HG03066 (cell line): Measurements from ENCODE around the gene SERINC1.
"Not testable (repeated sequence)": the region's sequence is repeated elsewhere in the genome, so short reads cannot be mapped to it uniquely, and the experiment has no call there.

Experiments used
- ATAC-seq: cut with Tn5 transposase; IDR thresholded peaks from one replicate; pipeline ENCODE4 v1.9.1; 2021; ENCODE audit warnings: low read depth; ENCODE audit not compliant: unreplicated experiment

Gene SERINC1

GRCh38 chr6:122471107-122472021, at the start of gene SERINC1:
Gene SERINC1, minus strand, starts transcription at chr6:122471807. Its CDS starts 70 bp downstream, at chr6:122471737.
- ATAC-seq, result peak; percentile 99

DNA sequence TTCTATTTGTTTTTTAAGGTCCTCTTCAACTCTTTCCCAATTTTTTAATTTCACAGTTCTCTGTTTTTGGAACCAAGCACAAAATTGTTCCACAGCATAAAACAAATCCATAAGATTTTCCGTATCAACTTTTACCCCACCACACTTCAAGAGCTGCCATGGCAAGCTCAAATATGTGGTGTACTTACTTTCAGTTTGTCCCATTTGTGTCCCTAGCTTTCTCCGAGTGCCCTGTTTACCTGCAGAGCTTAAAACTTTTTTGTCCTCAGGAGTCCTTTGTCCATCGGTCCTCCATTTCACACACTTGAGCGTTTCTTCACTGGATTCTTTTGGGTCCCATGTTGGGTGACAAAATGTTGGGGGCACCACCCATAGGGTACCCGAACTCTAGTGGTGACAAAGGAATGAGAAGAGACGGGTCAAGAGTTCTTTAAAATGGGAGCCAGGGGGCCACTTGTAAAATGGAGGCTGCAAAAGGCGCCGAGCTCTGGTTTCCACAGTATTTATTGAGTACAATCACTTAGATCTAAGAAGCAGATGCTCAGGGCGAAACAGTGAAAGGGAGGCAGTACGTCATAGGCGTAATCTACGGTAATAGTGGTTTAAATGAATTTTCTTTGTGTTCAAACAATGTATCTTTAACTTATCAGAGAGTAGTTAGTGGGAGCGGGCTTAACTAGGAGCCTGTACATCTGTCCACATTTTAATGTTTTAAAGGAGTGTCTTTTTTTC, 39.8 kb upstream of the SERINC1 start:
- ATAC-seq, result no peak

GRCh38 chr6:122505170-122505569, 33.6 kb upstream of the SERINC1 start:
- not testable (repeated sequence) for ATAC-seq

DNA sequence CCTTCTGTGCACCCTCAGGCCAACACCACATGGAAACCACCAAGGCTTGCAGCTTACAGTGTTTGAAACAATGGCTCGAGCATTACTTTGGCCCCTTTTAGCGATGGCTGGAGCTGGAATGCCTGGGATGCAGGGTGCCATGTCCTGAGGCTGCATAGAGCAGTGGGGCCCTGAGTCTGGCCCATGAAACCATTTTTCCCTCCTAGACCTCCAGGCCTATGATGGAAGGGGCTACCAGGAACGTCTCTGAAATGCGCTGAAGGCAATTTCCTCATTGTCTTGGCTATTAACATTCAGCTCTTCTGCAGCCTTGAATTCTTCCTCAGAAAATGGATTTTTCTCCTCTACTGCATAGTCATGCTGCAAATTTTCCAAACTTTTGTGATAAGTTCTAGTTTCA, 29.9 kb upstream of the SERINC1 start:
- no peak for ATAC-seq

- ATAC-seq, result peak; percentile 39
These were observed 24.0 kb upstream of the SERINC1 start for GRCh38 chr6:122495612-122496011.

DNA sequence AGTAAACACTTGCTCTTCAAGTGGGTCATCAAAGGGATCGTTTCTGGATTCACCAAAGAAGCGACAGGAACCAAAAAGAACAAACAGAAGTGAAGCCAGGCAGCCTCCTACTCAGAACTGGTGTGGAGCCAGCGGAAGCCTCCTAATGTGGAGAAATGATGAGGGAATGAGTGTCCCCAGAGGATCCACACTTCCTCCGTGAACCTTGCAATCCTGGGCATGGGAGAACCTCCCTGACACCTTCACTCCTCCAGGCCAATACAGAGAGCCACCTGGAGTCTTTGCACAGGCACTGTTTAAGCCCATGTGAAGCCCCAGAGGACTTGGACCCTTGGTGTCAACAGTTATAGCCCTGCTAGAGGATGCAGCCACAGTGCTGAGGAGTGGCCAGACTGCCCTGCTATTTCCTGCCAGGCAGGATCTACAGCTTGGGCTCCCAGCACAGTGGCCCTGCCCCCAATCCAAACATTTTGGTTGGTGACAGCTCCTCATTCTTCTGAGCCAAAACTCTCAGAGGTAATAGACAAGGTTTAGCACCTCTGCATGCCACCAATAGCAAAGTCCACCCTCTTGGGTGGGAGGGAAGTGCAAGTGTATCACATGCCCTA, 23.2 kb upstream of the SERINC1 start:
- ATAC-seq, result no peak

DNA sequence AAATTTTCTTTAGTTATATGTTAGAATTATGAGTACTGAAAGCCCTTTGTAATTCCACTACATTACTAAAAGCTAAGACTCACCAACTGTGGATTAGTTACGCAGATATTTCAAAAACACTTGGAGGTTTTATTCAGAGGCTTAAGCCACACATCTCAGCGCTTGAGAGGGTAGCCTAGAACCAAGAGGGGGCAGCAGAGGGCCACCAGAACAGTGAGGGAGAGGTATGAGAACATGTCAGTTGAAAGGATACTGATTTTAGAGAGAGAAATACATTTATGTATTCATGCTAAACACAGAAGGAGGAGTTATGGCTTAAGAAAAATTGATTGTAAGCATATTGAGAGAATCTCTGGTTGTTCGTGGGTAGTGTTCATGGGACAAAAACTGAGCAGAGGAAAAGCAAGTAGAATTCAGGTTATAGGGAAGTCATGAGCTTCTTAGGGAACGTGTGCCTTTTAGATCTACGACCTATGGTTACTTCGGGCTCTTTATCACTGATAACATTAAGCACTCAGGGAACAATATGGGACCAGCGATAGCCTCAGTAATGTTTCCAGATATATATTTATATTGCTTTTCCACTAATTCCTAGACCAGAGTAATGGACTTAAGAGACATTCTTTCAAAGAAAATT, 20.4 kb upstream of the SERINC1 start:
- peak; percentile 98 for ATAC-seq

GRCh38 chr6:122490607-122491006, 19.0 kb upstream of the SERINC1 start:
- no peak for ATAC-seq

- peak; percentile 84 for ATAC-seq
These were observed 13.2 kb upstream of the SERINC1 start for GRCh38 chr6:122484760-122485159.

DNA sequence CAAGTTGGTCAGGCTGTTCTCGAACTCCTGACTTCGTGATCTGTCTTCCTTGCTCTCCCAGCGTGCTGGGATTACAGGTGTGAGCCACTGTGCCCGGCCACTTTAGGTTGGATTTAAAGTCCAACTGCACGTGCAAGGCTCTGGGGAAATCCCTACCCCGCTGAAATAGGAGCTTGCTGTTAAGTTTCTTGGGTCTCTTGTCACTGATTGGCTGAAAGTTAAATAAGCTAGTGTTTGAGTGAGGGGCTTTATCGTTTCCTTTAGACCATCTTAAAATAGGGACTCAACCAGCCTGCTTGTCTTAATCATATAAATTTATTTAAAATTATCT, 11.1 kb upstream of the SERINC1 start:
- no peak for ATAC-seq

GRCh38 chr6:122476131-122476530, 4.5 kb upstream of the SERINC1 start:
- ATAC-seq, result no peak

DNA sequence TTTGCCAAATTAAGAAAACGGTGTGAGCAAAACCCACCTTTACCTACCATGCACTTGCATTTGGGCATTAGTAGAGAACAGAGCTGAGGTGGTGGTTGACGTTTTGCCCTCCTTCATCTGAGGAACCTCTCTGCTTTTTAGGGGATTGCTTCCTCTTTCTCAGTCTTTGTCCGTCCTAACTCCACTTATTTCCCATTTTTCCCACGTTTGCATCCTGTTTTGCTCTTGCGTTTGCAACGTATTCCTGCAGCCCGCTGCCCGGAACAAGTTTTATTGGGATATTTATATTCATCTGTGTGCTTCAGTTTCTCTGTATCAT, 374 bp upstream of the SERINC1 start:
- peak; percentile 55 for ATAC-seq

GRCh38 chr6:122461885-122462284, 9.7 kb downstream of the SERINC1 start:
- no peak for ATAC-seq

DNA sequence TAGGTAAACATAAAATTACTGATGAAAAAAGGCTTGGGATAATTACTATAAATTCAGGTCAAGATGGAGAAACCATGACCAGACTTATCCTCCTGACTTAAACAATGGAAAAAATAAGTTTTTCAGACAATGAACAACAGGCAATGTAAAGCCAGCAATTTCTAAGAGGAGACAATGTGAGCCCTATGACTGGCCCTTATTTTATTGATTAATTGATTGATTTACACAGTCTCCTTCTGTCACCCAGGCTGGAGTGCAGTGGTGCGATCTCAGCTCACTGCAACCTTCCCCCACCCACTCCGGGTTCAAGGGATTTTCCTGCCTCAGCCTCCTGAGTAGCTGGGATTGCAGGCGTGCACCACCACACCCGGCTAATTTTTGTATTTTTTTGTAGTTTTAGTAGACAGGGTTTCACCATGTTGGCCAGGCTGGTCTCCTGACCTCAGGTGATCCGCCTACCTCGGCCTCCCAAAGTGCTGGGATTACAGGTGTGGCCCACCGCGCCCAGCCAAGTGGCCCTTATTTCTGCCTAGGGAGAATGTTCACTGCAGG, 11.7 kb downstream of the SERINC1 start:
- not testable (repeated sequence) for ATAC-seq

GRCh38 chr6:122459240-122459639, 12.4 kb downstream of the SERINC1 start:
- no peak for ATAC-seq

DNA sequence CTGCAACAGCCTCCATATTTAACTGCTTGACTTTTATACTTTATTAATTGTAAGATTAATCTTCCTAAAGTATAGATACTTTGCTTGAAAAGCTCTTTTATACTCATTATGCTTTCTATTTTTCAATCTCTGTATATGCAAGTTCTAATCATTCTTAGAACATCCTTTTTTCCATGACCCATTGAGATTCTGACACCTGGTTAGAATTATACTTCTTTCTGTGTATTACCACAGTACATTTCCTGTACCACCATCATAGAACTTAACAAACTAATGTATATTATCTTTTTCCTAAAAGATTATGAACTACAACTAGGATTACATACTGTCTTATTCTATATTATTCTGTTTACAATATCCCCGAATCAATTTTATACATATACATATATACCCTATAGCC, 13.5 kb downstream of the SERINC1 start:
- ATAC-seq, result no peak

GRCh38 chr6:122455116-122455515, 16.5 kb downstream of the SERINC1 start:
- ATAC-seq, result not testable (repeated sequence)

GRCh38 chr6:122454673-122455072, 16.9 kb downstream of the SERINC1 start:
- no peak for ATAC-seq

DNA sequence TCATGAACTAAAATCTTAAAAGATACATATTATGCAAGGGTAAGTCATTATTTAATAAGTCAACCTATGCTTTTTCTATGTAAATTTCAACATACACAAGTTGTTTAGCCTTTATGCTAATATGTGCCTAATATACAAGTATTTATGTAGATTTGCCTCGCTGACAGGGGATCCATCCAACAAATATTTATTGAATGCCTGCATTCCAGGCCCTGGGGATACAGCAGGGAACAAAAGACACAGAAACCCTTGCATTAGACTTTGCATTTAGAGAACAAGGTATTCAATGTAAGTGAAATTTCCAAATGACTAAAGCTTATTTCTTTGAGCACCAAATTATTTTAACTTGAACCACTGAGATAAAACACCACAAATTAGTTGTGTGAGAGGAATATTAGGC, 19.1 kb downstream of the SERINC1 start:
- no peak for ATAC-seq

DNA sequence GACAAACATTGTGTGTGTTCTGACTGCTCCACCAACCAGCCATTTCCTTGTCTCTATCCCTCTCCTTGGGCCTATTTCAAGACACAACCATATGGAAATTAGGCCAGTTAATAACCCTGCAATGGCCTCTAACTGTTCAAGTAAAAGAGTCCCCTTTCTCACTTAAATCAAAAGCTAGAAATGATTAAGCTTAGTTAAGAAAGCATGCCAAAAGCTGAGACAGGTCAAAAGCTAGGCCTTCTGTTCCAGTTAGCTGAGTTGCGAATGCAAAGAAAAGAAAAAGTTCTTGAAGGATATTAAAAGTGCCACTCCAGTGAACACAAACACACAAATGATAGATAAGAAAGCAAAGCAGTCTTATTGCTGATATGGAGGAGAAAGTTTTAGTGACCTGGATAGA, 22.5 kb downstream of the SERINC1 start:
- no peak for ATAC-seq

DNA sequence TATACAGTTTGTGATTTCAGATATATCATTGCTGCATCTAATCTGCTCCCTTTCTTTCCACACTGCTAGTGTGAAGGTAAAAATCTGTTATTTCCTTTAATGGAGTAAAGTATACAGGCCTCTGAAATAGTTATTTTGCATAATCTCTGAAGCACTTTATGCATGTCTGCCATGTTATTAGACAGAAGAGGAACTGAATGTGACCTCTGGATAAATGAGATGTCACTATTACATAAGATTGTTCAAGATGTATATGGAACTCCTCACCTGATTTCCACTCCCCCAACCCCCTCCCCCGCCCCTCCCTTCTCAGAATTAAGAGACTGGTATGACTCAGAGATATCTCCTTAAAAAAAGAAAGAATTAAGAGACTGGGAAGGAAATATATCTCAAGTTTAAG, 26.3 kb downstream of the SERINC1 start:
- ATAC-seq, result no peak
